Measurements from ENCODE around the gene SRGN.

Gene SRGN

DNA sequence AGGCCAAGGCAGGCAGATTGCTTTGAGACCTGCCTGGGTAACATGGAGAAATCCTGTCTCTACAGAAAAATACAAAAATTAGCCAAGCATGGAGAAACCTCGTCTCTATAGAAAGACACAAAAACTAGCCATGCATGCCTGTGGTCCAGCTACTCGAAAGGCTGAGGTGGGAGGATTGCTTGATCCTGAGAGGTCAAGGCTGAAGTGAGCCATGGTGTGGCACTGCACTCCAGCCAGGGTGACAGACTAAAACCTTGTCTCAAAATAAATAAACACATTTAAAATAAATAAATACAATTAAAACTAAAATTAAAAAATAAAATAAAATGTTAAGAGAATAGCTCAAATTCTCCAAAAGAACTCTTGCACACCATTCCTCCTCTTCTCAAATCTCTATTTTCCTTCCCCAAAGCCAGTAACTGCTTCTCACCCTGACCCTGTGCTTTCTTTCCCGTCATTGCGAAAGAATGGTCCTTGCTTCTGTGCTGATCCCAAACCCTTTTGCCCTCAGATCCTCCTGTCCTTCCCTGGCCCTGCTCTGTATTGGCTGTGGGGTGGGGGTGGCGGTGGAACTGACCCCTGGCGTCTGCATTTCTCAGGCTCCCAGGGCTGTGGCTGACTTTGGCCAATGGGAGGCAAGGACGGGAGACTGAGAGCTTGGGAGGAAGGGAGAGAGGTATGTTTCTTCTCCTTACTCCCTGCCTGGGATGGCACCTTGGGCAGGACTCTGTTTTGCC is 12.4 kb downstream of the SRGN start:
- no peaks in the 10 kb centered on the region for H3K9me3 ChIP-seq (ENCODE audit: control insufficient read depth, low read length)
- no peak overlapping the region for H2BK120ac ChIP-seq (ENCODE audit: low read depth, low read length)
- no peak overlapping the region for H3K4me3 ChIP-seq (ENCODE audit: insufficient read depth in 1 of 2, low read depth in 1 of 2, low read length in 2 of 2)
- no peak overlapping the region for H3K14ac ChIP-seq (ENCODE audit: low read length in 2 of 2)
- no peak overlapping the region for H4K8ac ChIP-seq (ENCODE audit: low read length)
- H3K4ac ChIP-seq (ENCODE audit: low read depth in 1 of 2, low read length in 2 of 2): no peak overlapping the region
- H4K91ac ChIP-seq (ENCODE audit: low read length): no peak overlapping the region
- WGBS: 50% methylated on average over 1 of the region's 7 CpGs
- H3K4me2 ChIP-seq (ENCODE audit: low read length, poor library complexity, severe bottlenecking): no peak overlapping the region
- H3K79me1 ChIP-seq (replicated peaks; ENCODE audit: low read length, poor library complexity, severe bottlenecking): peaks cover 21% of the 10 kb centered on the region
- no peak overlapping the region for H3K18ac ChIP-seq (ENCODE audit: low read depth in 1 of 2, low read length in 2 of 2)
- peak overlapping the region; percentile 24 for H3K27ac ChIP-seq (ENCODE audit: low read length, poor library complexity, severe bottlenecking)
- H3K4me1 ChIP-seq (ENCODE audit: control insufficient read depth, insufficient read depth, low read depth, low read length): peaks cover 14% of the 10 kb centered on the region
- no peak overlapping the region for H2BK5ac ChIP-seq (ENCODE audit: low read depth, low read length, poor library complexity, severe bottlenecking)
- no peak overlapping the region for H3K23ac ChIP-seq (ENCODE audit: low read length in 2 of 2)
- peak overlapping the region; percentile 65 for H2AFZ ChIP-seq (ENCODE audit: low read depth, low read length)
- H2BK15ac ChIP-seq (ENCODE audit: low read depth, poor library complexity, severe bottlenecking): no peak overlapping the region
- H3K27me3 ChIP-seq (ENCODE audit: control insufficient read depth in 1 of 2, insufficient read depth in 1 of 2, low read length in 2 of 2): no peaks in the 10 kb centered on the region
- no peak for DNase-seq
- H3K9ac ChIP-seq (ENCODE audit: low read length): no peak overlapping the region
- H2AK5ac ChIP-seq (ENCODE audit: low read length, severe bottlenecking): peak overlapping the region; percentile 11
- H2BK12ac ChIP-seq (ENCODE audit: low read length in 2 of 2): no peak overlapping the region
- peaks cover 3 to 8% of the 10 kb centered on the region in 2 experiments for H3K36me3 ChIP-seq (ENCODE audit: control insufficient read depth in 1 of 2, insufficient read depth in 2 of 2, low read depth in 1 of 2, low read length in 2 of 2)

GRCh38 chr10:69101451-69102095 is 13.7 kb downstream of the SRGN start:
- WGBS: 75% methylated on average over 6 of the region's 6 CpGs
- H3K23ac ChIP-seq (ENCODE audit: low read length in 2 of 2): peak overlapping the region in 1 of 2 experiments; percentile 27
- H3K14ac ChIP-seq (ENCODE audit: low read length in 2 of 2): no peak overlapping the region
- H3K79me1 ChIP-seq (replicated peaks; ENCODE audit: low read length, poor library complexity, severe bottlenecking): peaks cover 17% of the 10 kb centered on the region
- no peak overlapping the region for H4K8ac ChIP-seq (ENCODE audit: low read length)
- peaks cover 3 to 8% of the 10 kb centered on the region in 2 experiments for H3K36me3 ChIP-seq (ENCODE audit: control insufficient read depth in 1 of 2, insufficient read depth in 2 of 2, low read depth in 1 of 2, low read length in 2 of 2)
- no peak overlapping the region for H3K4me3 ChIP-seq (ENCODE audit: insufficient read depth in 1 of 2, low read depth in 1 of 2, low read length in 2 of 2)
- H2AK5ac ChIP-seq (ENCODE audit: low read length, severe bottlenecking): peak overlapping the region; percentile 73
- H3K9me3 ChIP-seq (ENCODE audit: control insufficient read depth, low read length): no peaks in the 10 kb centered on the region
- no peak overlapping the region for H2BK5ac ChIP-seq (ENCODE audit: low read depth, low read length, poor library complexity, severe bottlenecking)
- H3K4ac ChIP-seq (ENCODE audit: low read depth in 1 of 2, low read length in 2 of 2): no peak overlapping the region
- H2AFZ ChIP-seq (ENCODE audit: low read depth, low read length): no peak overlapping the region
- H3K4me1 ChIP-seq (ENCODE audit: control insufficient read depth, insufficient read depth, low read depth, low read length): peaks cover 14% of the 10 kb centered on the region
- DNase-seq: peak; percentile 9
- no peak overlapping the region for H4K91ac ChIP-seq (ENCODE audit: low read length)
- H3K18ac ChIP-seq (ENCODE audit: low read depth in 1 of 2, low read length in 2 of 2): no peak overlapping the region
- no peaks in the 10 kb centered on the region for H3K27me3 ChIP-seq (ENCODE audit: control insufficient read depth in 1 of 2, insufficient read depth in 1 of 2, low read length in 2 of 2)
- no peak overlapping the region for H2BK12ac ChIP-seq (ENCODE audit: low read length in 2 of 2)
- no peak overlapping the region for H3K9ac ChIP-seq (ENCODE audit: low read length)
- no peak overlapping the region for H3K27ac ChIP-seq (ENCODE audit: low read length, poor library complexity, severe bottlenecking)
- no peak overlapping the region for H2BK15ac ChIP-seq (ENCODE audit: low read depth, poor library complexity, severe bottlenecking)
- no peak overlapping the region for H3K4me2 ChIP-seq (ENCODE audit: low read length, poor library complexity, severe bottlenecking)
- H2BK120ac ChIP-seq (ENCODE audit: low read depth, low read length): peak overlapping the region; percentile 49

DNA sequence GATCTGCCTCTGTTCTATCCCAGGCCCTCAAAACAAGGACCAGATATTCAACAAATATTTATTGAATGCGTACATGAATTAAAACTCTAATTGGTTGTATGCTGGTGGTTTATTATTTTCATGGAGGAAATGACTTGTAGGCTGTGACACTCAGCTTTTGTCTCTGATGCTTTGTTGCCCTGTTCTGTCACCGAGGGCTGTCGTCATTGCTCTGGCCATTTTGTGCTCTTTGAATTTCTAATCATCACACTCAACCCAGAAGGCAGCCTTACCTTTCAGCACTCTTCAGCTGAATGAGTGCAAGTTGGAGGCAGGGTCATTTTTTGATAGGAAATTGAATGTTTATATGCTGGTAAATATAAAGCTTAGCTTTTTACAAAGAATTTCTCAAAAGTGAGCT is 14.5 kb downstream of the SRGN start:
- H3K4me3 ChIP-seq (ENCODE audit: insufficient read depth in 1 of 2, low read depth in 1 of 2, low read length in 2 of 2): no peak overlapping the region
- H2AK5ac ChIP-seq (ENCODE audit: low read length, severe bottlenecking): no peak overlapping the region
- H3K14ac ChIP-seq (ENCODE audit: low read length in 2 of 2): no peak overlapping the region
- no peak overlapping the region for H3K23ac ChIP-seq (ENCODE audit: low read length in 2 of 2)
- no peak overlapping the region for H3K18ac ChIP-seq (ENCODE audit: low read depth in 1 of 2, low read length in 2 of 2)
- H2BK15ac ChIP-seq (ENCODE audit: low read depth, poor library complexity, severe bottlenecking): no peak overlapping the region
- 87% methylated on average over 2 of the region's 3 CpGs for WGBS
- H3K27ac ChIP-seq (ENCODE audit: low read length, poor library complexity, severe bottlenecking): no peak overlapping the region
- H2BK12ac ChIP-seq (ENCODE audit: low read length in 2 of 2): no peak overlapping the region
- H2BK5ac ChIP-seq (ENCODE audit: low read depth, low read length, poor library complexity, severe bottlenecking): no peak overlapping the region
- H3K4me1 ChIP-seq (ENCODE audit: control insufficient read depth, insufficient read depth, low read depth, low read length): peaks cover 14% of the 10 kb centered on the region
- H3K4ac ChIP-seq (ENCODE audit: low read depth in 1 of 2, low read length in 2 of 2): no peak overlapping the region
- H3K9ac ChIP-seq (ENCODE audit: low read length): no peak overlapping the region
- no peak overlapping the region for H2BK120ac ChIP-seq (ENCODE audit: low read depth, low read length)
- H4K91ac ChIP-seq (ENCODE audit: low read length): no peak overlapping the region
- H3K27me3 ChIP-seq (ENCODE audit: control insufficient read depth in 1 of 2, insufficient read depth in 1 of 2, low read length in 2 of 2): no peaks in the 10 kb centered on the region
- no peaks in the 10 kb centered on the region for H3K9me3 ChIP-seq (ENCODE audit: control insufficient read depth, low read length)
- peaks cover 13% of the 10 kb centered on the region for H3K79me1 ChIP-seq (replicated peaks; ENCODE audit: low read length, poor library complexity, severe bottlenecking)
- H4K8ac ChIP-seq (ENCODE audit: low read length): no peak overlapping the region
- H2AFZ ChIP-seq (ENCODE audit: low read depth, low read length): no peak overlapping the region
- no peak overlapping the region for H3K4me2 ChIP-seq (ENCODE audit: low read length, poor library complexity, severe bottlenecking)
- no peak for DNase-seq
- H3K36me3 ChIP-seq (ENCODE audit: control insufficient read depth in 1 of 2, insufficient read depth in 2 of 2, low read depth in 1 of 2, low read length in 2 of 2): peaks cover 3 to 8% of the 10 kb centered on the region in 2 experiments

GRCh38 chr10:69103784-69104183 is 15.9 kb downstream of the SRGN start:
- H3K4me1 ChIP-seq (ENCODE audit: control insufficient read depth, insufficient read depth, low read depth, low read length): peaks cover 14% of the 10 kb centered on the region
- no peak overlapping the region for H2BK12ac ChIP-seq (ENCODE audit: low read length in 2 of 2)
- no peak overlapping the region for H2BK120ac ChIP-seq (ENCODE audit: low read depth, low read length)
- no peak overlapping the region for H3K27ac ChIP-seq (ENCODE audit: low read length, poor library complexity, severe bottlenecking)
- no peak overlapping the region for H3K23ac ChIP-seq (ENCODE audit: low read length in 2 of 2)
- DNase-seq: no peak
- H3K79me1 ChIP-seq (replicated peaks; ENCODE audit: low read length, poor library complexity, severe bottlenecking): peaks cover 10% of the 10 kb centered on the region
- no peaks in the 10 kb centered on the region for H3K9me3 ChIP-seq (ENCODE audit: control insufficient read depth, low read length)
- H3K18ac ChIP-seq (ENCODE audit: low read depth in 1 of 2, low read length in 2 of 2): no peak overlapping the region
- H2AK5ac ChIP-seq (ENCODE audit: low read length, severe bottlenecking): no peak overlapping the region
- H3K36me3 ChIP-seq (ENCODE audit: control insufficient read depth in 1 of 2, insufficient read depth in 2 of 2, low read depth in 1 of 2, low read length in 2 of 2): peaks cover 3 to 8% of the 10 kb centered on the region in 2 experiments
- no peak overlapping the region for H2AFZ ChIP-seq (ENCODE audit: low read depth, low read length)
- H4K91ac ChIP-seq (ENCODE audit: low read length): no peak overlapping the region
- H3K4me3 ChIP-seq (ENCODE audit: insufficient read depth in 1 of 2, low read depth in 1 of 2, low read length in 2 of 2): no peak overlapping the region
- H3K9ac ChIP-seq (ENCODE audit: low read length): no peak overlapping the region
- H3K27me3 ChIP-seq (ENCODE audit: control insufficient read depth in 1 of 2, insufficient read depth in 1 of 2, low read length in 2 of 2): no peaks in the 10 kb centered on the region
- 85% methylated on average over 7 of the region's 7 CpGs for WGBS
- no peak overlapping the region for H3K14ac ChIP-seq (ENCODE audit: low read length in 2 of 2)
- H3K4me2 ChIP-seq (ENCODE audit: low read length, poor library complexity, severe bottlenecking): no peak overlapping the region
- H3K4ac ChIP-seq (ENCODE audit: low read depth in 1 of 2, low read length in 2 of 2): no peak overlapping the region
- H4K8ac ChIP-seq (ENCODE audit: low read length): no peak overlapping the region
- no peak overlapping the region for H2BK5ac ChIP-seq (ENCODE audit: low read depth, low read length, poor library complexity, severe bottlenecking)
- no peak overlapping the region for H2BK15ac ChIP-seq (ENCODE audit: low read depth, poor library complexity, severe bottlenecking)
